GM23248 (cell line): ENCODE measurements around the gene GPR55.

Experiments used
- EZH2 ChIP-seq: fragments of 200-600 bp; sonication (generic); IDR thresholded peaks from 2 replicates; pipeline ENCODE4 v1.6.1; 2018; ENCODE audit warnings: antibody characterized with exemption, mild to moderate bottlenecking; ENCODE audit not compliant: insufficient read depth, poor library complexity, severe bottlenecking
- EZH2phosphoT487 ChIP-seq: fragments of 200-600 bp; sonication (generic); IDR thresholded peaks from 2 replicates; pipeline ENCODE4 v1.6.1; 2018; ENCODE audit warnings: antibody characterized with exemption, moderate library complexity, mild to moderate bottlenecking, low read depth; ENCODE audit not compliant: insufficient read depth

DNA sequence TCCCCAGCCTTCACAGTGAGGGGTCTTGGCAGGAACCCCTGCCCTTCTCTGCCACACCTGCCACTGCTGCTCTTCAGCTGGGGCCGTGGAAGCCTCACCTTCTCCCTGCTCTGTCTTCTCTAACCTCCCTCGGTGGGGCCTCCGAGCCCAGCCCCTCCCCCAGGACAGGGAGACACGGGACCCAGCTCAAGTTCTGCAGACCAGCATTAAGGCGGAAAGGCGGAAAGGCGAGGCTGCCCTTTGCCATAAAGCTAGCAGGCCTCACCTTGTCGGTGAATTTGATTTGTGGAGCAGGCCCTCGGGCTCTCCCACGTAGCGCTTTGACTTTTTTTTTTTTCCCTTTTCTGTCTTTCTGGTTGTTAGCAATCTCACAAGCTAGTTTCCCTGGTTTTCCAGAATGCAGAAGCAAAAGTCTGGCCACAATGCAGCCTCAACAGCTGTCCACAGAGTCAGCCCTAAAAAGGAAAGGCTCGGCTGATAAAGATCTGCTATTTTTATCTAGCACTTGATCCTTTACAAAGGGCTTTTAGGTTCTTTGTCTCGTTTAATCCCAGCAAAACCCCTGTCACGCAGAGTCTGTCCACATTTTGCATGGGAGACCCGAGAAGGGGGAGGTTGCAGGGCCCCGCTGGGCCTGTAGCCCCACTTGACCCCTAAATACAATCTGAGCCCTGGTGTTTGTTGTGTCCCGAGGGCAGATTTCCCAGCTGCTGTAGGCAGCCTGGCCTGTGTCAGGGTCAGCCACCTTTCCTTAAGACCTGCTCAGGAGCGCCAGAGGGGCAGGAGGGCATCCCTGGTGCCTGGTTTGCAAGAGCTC, 54.3 kb downstream of the GPR55 start:
- TF ChIP-seq EZH2phosphoT487, result no peak
- TF ChIP-seq EZH2, result no peak
